ENCODE data around the gene RTP1. TPM values are rescaled to one million over a fixed set of nuclear protein-coding genes. Genes with fewer than 3 reads are reported as not detected.

The RTP1 gene
- total and polyA plus RNA-seq, 2 of the 4 experiments (the other 2 are of a cell fraction), result not detected

DNA sequence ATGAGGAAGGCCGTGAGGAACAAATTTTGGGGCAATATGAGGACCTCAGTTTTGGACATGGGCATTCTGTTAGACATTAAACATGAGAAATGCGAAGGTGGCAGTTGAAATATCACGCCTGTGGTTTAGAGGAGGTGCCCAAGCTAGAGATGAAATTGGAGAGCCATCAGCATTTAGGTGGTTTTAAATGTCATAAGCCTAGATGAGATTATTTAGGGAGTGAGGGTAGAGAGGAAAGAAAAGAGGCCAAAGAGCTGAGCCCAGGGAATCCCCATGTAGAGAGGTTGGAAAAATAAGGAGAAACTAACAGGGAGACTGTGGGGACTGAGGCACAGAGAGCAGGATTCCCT, 14.9 kb downstream of the RTP1 start:
- ChIA-PET POLR2A (ENCODE audit: unreplicated experiment) (interaction anchor here (0.5 kb wide), 1 partner anchor 12 kb away, joined by 10 read pairs; no protein-coding TSS in a partner anchor), CTCF (interaction anchor here (0.6 kb wide), 1 partner anchor 1816 kb away, joined by 5 read pairs; no protein-coding TSS in a partner anchor)
- H3K27ac ChIP-seq (ENCODE audit: insufficient read depth, low read length), result no peak overlapping the region
- no peak overlapping the region for H3K23ac ChIP-seq (ENCODE audit: low read depth, low read length)
- 74% methylated on average over 3 of the region's 3 CpGs; no CpG with 5 or more reads in 1 of the 2 experiments for WGBS, 2 experiments (ENCODE audit: extremely low coverage in 2 of 2, insufficient read length in 1 of 2)
- H3K9me3 ChIP-seq (ENCODE audit: control insufficient read depth, insufficient read depth, low read length), result peaks cover 1% of the 10 kb centered on the region; the same call in 1 of the 2 replicates
- no peak for DNase-seq
- no peak overlapping the region for H4K91ac ChIP-seq (ENCODE audit: insufficient read depth, low read depth, low read length)
- in situ Hi-C loops (cut with MboI; ENCODE audit: low sequenced_read_pairs), result no loop called here
- H3K36me3 ChIP-seq (ENCODE audit: control insufficient read depth, insufficient read depth, low read length), result no peaks in the 10 kb centered on the region
- no peak overlapping the region for H3K4ac ChIP-seq (ENCODE audit: low read depth, low read length)
- no peak overlapping the region for H3K56ac ChIP-seq (ENCODE audit: extremely low read depth, insufficient read depth, low read length)
- no peak overlapping the region for H2BK5ac ChIP-seq (ENCODE audit: low read depth, low read length, poor library complexity, severe bottlenecking)
- intact Hi-C loops (cut with micrococcal nuclease), result no loop called here
- no peak overlapping the region for H3K4me2 ChIP-seq (ENCODE audit: low read depth, low read length)
- no peak overlapping the region for H4K8ac ChIP-seq (ENCODE audit: low read depth in 2 of 2, low read length in 2 of 2)
- H3K79me1 ChIP-seq (ENCODE audit: low read depth in 1 of 2, low read length in 2 of 2), result no peaks in the 10 kb centered on the region
- dilution Hi-C loops (cut with HindIII; ENCODE audit: low sequenced_read_pairs, unreplicated experiment), result loop anchor here (25.0 kb wide), 1 partner anchor 475 kb away; no protein-coding TSS in a partner anchor
- H4K20me1 ChIP-seq (ENCODE audit: insufficient read depth, low read length), result no peaks in the 10 kb centered on the region
- H2BK120ac ChIP-seq (ENCODE audit: low read depth, low read length), result no peak overlapping the region
- peaks cover 8% of the 10 kb centered on the region for H3K4me1 ChIP-seq (ENCODE audit: control insufficient read depth, insufficient read depth, low read length)
- H4K5ac ChIP-seq (ENCODE audit: low read depth, low read length), result no peak overlapping the region
- no peaks in the 10 kb centered on the region; the same call in 1 of the 2 replicates for H3K27me3 ChIP-seq (ENCODE audit: control insufficient read depth, insufficient read depth, low read length)
- no peak overlapping the region for H3K4me3 ChIP-seq (ENCODE audit: insufficient read depth, low read depth, low read length)
- H3K9me1 ChIP-seq (ENCODE audit: insufficient read depth, low read length), result no peaks in the 10 kb centered on the region
- H2AK9ac ChIP-seq (replicated peaks; ENCODE audit: low read depth, low read length, poor library complexity), result no peak overlapping the region
- no peak overlapping the region for H2AFZ ChIP-seq (replicated peaks; ENCODE audit: low read length, poor library complexity)
- no peak overlapping the region for H3K14ac ChIP-seq (replicated peaks; ENCODE audit: low read depth, low read length)
- no peak overlapping the region for H2AK5ac ChIP-seq (ENCODE audit: low read depth, low read length)
- H2BK20ac ChIP-seq (ENCODE audit: low read depth, low read length), result no peak overlapping the region
- H3K9ac ChIP-seq (ENCODE audit: low read depth, low read length), result no peak overlapping the region
- no peak overlapping the region for H2BK15ac ChIP-seq (ENCODE audit: low read depth, low read length)
- H3K18ac ChIP-seq (ENCODE audit: low read depth, low read length), result no peak overlapping the region
- ATAC-seq (ENCODE audit: low read depth), result no peak
- BruUV-seq (replicated peaks), result no TSS peak
- TF ChIP-seq POLR2A (IDR thresholded peaks at IDR 0.05; ENCODE audit: low read depth, low read length), result no peak
- TF ChIP-seq RCOR1 (IDR thresholded peaks at IDR 0.05; ENCODE audit: insufficient replicate concordance, low read length), result no peak
- no peak for TF ChIP-seq CEBPB (IDR thresholded peaks at IDR 0.05; ENCODE audit: low read depth, low read length)
- no peak for TF ChIP-seq MAFK (IDR thresholded peaks at IDR 0.05; ENCODE audit: low read depth, low read length)
- TF ChIP-seq MAZ (IDR thresholded peaks at IDR 0.05; ENCODE audit: borderline replicate concordance, low read depth, low read length), result no peak
- TF ChIP-seq, protein P1, sequence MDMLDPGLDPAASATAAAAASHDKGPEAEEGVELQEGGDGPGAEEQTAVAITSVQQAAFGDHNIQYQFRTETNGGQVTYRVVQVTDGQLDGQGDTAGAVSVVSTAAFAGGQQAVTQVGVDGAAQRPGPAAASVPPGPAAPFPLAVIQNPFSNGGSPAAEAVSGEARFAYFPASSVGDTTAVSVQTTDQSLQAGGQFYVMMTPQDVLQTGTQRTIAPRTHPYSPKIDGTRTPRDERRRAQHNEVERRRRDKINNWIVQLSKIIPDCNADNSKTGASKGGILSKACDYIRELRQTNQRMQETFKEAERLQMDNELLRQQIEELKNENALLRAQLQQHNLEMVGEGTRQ (IDR thresholded peaks at IDR 0.05; ENCODE audit: low read depth, low read length), result no peak
- no peak for TF ChIP-seq BHLHE40 (IDR thresholded peaks at IDR 0.05; ENCODE audit: low read depth, low read length)
- TF ChIP-seq MXI1 (IDR thresholded peaks at IDR 0.05; ENCODE audit: borderline replicate concordance, low read depth, low read length), result no peak
- no peak for TF ChIP-seq FOS (IDR thresholded peaks at IDR 0.05; ENCODE audit: low read depth, low read length)
- TF ChIP-seq RAD21 (IDR thresholded peaks at IDR 0.05; ENCODE audit: low read length), result no peak
- TF ChIP-seq, protein P2, sequence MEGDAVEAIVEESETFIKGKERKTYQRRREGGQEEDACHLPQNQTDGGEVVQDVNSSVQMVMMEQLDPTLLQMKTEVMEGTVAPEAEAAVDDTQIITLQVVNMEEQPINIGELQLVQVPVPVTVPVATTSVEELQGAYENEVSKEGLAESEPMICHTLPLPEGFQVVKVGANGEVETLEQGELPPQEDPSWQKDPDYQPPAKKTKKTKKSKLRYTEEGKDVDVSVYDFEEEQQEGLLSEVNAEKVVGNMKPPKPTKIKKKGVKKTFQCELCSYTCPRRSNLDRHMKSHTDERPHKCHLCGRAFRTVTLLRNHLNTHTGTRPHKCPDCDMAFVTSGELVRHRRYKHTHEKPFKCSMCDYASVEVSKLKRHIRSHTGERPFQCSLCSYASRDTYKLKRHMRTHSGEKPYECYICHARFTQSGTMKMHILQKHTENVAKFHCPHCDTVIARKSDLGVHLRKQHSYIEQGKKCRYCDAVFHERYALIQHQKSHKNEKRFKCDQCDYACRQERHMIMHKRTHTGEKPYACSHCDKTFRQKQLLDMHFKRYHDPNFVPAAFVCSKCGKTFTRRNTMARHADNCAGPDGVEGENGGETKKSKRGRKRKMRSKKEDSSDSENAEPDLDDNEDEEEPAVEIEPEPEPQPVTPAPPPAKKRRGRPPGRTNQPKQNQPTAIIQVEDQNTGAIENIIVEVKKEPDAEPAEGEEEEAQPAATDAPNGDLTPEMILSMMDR (conservative IDR thresholded peaks at IDR 0.05; ENCODE audit: low read depth, low read length), result no peak
- TF ChIP-seq RFX5 (IDR thresholded peaks at IDR 0.05; ENCODE audit: low read depth, low read length), result no peak
- no peak for TF ChIP-seq NFE2L2 (IDR thresholded peaks at IDR 0.05; ENCODE audit: low read depth, low read length)
- TF ChIP-seq, protein P3, sequence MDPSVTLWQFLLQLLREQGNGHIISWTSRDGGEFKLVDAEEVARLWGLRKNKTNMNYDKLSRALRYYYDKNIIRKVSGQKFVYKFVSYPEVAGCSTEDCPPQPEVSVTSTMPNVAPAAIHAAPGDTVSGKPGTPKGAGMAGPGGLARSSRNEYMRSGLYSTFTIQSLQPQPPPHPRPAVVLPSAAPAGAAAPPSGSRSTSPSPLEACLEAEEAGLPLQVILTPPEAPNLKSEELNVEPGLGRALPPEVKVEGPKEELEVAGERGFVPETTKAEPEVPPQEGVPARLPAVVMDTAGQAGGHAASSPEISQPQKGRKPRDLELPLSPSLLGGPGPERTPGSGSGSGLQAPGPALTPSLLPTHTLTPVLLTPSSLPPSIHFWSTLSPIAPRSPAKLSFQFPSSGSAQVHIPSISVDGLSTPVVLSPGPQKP (IDR thresholded peaks at IDR 0.05; ENCODE audit: borderline replicate concordance, low read depth, low read length), result no peak
- TF ChIP-seq CHD1 (IDR thresholded peaks at IDR 0.05; ENCODE audit: low read depth, low read length), result no peak
- TF ChIP-seq SMC3 (IDR thresholded peaks at IDR 0.05; ENCODE audit: low read depth, low read length), result no peak

All from IMR-90 (cell line).